Measurements from ENCODE around the gene CCDC71L.

The CCDC71L gene

GRCh38 chr7:106621393-106622132 is 39.4 kb downstream of the CCDC71L start:
- Histone ChIP-seq H3K27me3 (ENCODE audit: control insufficient read depth, insufficient read depth, low read length) (no peaks in the 10 kb centered on the region), H3K9me3 (ENCODE audit: control insufficient read depth, insufficient read depth, low read length) (no peaks in the 10 kb centered on the region), H3K36me3 (ENCODE audit: control insufficient read depth, insufficient read depth, low read length) (no peaks in the 10 kb centered on the region), H3K27ac (ENCODE audit: low read depth, low read length) (no peak overlapping the region), H3K9ac (ENCODE audit: low read depth, low read length) (no peak overlapping the region), H3K4me1 (ENCODE audit: control insufficient read depth, insufficient read depth, low read length) (0 out of 2 replicates have a peak, but pooled peaks cover under 1% of the 10 kb centered on the region), H3K4me3 (ENCODE audit: low read depth, low read length) (no peak overlapping the region)

GRCh38 chr7:106620676-106621075 is 40.3 kb downstream of the CCDC71L start:
- Histone ChIP-seq H3K4me1 (ENCODE audit: control insufficient read depth, insufficient read depth, low read length) (no peaks in the 10 kb centered on the region), H3K4me3 (ENCODE audit: low read depth, low read length) (no peak overlapping the region), H3K36me3 (ENCODE audit: control insufficient read depth, insufficient read depth, low read length) (no peaks in the 10 kb centered on the region), H3K9ac (ENCODE audit: low read depth, low read length) (no peak overlapping the region), H3K27ac (ENCODE audit: low read depth, low read length) (no peak overlapping the region), H3K9me3 (ENCODE audit: control insufficient read depth, insufficient read depth, low read length) (no peaks in the 10 kb centered on the region), H3K27me3 (ENCODE audit: control insufficient read depth, insufficient read depth, low read length) (no peaks in the 10 kb centered on the region)

- Histone ChIP-seq H3K9ac (ENCODE audit: low read depth, low read length) (no peak overlapping the region), H3K27me3 (ENCODE audit: control insufficient read depth, insufficient read depth, low read length) (no peaks in the 10 kb centered on the region), H3K36me3 (ENCODE audit: control insufficient read depth, insufficient read depth, low read length) (no peaks in the 10 kb centered on the region), H3K4me3 (ENCODE audit: low read depth, low read length) (no peak overlapping the region), H3K9me3 (ENCODE audit: control insufficient read depth, insufficient read depth, low read length) (no peaks in the 10 kb centered on the region), H3K27ac (ENCODE audit: low read depth, low read length) (no peak overlapping the region), H3K4me1 (ENCODE audit: control insufficient read depth, insufficient read depth, low read length) (no peaks in the 10 kb centered on the region)
These were observed 40.9 kb downstream of the CCDC71L start for GRCh38 chr7:106620034-106620433.

DNA sequence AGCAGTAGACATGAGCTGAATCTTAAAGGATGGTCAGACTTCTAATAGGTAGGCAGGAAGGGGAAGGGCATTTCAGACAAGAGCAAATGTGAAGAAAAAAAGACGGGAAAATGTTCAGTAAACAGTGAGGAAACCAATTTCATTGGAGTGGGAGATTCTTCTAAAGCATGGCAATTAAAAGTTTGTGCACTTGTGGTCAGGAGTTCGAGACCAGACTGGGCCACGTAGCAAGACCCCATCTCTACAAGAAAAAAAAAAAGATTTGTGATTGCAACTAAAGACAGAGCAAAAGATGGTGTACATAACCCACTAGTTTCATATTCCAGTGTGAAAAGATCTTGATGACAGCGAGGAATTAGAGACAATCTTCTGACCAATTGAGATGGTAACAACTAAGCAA is 41.7 kb downstream of the CCDC71L start:
- Histone ChIP-seq H3K27me3 (ENCODE audit: control insufficient read depth, insufficient read depth, low read length) (no peaks in the 10 kb centered on the region), H3K36me3 (ENCODE audit: control insufficient read depth, insufficient read depth, low read length) (no peaks in the 10 kb centered on the region), H3K4me3 (ENCODE audit: low read depth, low read length) (no peak overlapping the region), H3K27ac (ENCODE audit: low read depth, low read length) (no peak overlapping the region), H3K9me3 (ENCODE audit: control insufficient read depth, insufficient read depth, low read length) (no peaks in the 10 kb centered on the region), H3K9ac (ENCODE audit: low read depth, low read length) (no peak overlapping the region), H3K4me1 (ENCODE audit: control insufficient read depth, insufficient read depth, low read length) (no peaks in the 10 kb centered on the region)

GRCh38 chr7:106618480-106618879 is 42.5 kb downstream of the CCDC71L start:
- Histone ChIP-seq H3K4me3 (ENCODE audit: low read depth, low read length) (no peak overlapping the region), H3K9ac (ENCODE audit: low read depth, low read length) (no peak overlapping the region)

DNA sequence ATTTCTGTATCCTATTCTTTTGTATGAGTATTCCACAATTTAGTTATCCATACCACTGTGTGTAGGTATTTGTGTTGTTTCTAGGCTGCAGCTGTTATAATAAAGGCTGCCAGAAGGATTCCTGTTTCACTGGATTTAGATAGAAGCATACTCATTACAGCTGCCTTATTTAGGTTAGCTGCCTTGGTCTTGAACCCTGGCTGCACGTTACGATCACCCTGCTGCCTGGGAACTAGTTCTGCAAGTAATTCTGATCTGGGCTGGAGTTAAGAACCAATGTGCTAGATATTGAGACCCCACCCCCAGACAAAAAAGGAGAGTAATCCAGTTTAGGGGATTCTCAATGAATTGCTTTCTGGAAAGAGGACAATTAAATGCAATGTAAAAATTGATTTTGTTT is 43.1 kb downstream of the CCDC71L start:
- no peak overlapping the region for H3K9ac ChIP-seq (ENCODE audit: low read depth, low read length)
- no peaks in the 10 kb centered on the region for H3K36me3 ChIP-seq (ENCODE audit: control insufficient read depth, insufficient read depth, low read length)
- no peaks in the 10 kb centered on the region for H3K9me3 ChIP-seq (ENCODE audit: control insufficient read depth, insufficient read depth, low read length)
- no peak overlapping the region for H3K4me3 ChIP-seq (ENCODE audit: low read depth, low read length)
- no peak overlapping the region for H3K27ac ChIP-seq (ENCODE audit: low read depth, low read length)
- H3K27me3 ChIP-seq (ENCODE audit: control insufficient read depth, insufficient read depth, low read length) = no peaks in the 10 kb centered on the region
- H3K4me1 ChIP-seq (ENCODE audit: control insufficient read depth, insufficient read depth, low read length) = no peaks in the 10 kb centered on the region

More at GRCh38 chr7:106618480-106618879, 42.5 kb downstream of the CCDC71L start:
- Histone ChIP-seq H3K27me3 (ENCODE audit: control insufficient read depth, insufficient read depth, low read length) (no peaks in the 10 kb centered on the region), H3K9me3 (ENCODE audit: control insufficient read depth, insufficient read depth, low read length) (no peaks in the 10 kb centered on the region), H3K36me3 (ENCODE audit: control insufficient read depth, insufficient read depth, low read length) (no peaks in the 10 kb centered on the region), H3K4me1 (ENCODE audit: control insufficient read depth, insufficient read depth, low read length) (no peaks in the 10 kb centered on the region), H3K27ac (ENCODE audit: low read depth, low read length) (no peak overlapping the region)

DNA sequence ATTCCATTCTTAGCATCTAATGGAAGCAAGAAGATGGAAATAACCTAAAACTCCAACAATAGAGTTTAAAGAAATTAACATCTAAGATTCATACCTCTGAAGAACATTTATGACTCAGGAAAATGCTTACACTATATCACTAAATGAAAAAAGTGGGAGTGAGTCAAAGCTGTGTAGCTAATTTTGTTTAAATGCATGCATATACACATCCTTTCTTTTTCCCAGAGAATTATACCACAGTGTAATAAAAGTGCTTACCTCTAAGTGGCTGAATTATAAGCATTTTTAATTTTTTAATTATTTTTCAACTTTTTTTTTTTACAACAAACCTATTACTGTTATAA is 44.3 kb downstream of the CCDC71L start:
- no peak overlapping the region for H3K4me3 ChIP-seq (ENCODE audit: low read depth, low read length)
- H3K36me3 ChIP-seq (ENCODE audit: control insufficient read depth, insufficient read depth, low read length) = no peaks in the 10 kb centered on the region
- no peak overlapping the region for H3K9ac ChIP-seq (ENCODE audit: low read depth, low read length)
- H3K4me1 ChIP-seq (ENCODE audit: control insufficient read depth, insufficient read depth, low read length) = no peaks in the 10 kb centered on the region
- no peaks in the 10 kb centered on the region for H3K27me3 ChIP-seq (ENCODE audit: control insufficient read depth, insufficient read depth, low read length)
- H3K9me3 ChIP-seq (ENCODE audit: control insufficient read depth, insufficient read depth, low read length) = no peaks in the 10 kb centered on the region
- H3K27ac ChIP-seq (ENCODE audit: low read depth, low read length) = no peak overlapping the region

- no peaks in the 10 kb centered on the region for H3K27me3 ChIP-seq (ENCODE audit: control insufficient read depth, insufficient read depth, low read length)
- no peaks in the 10 kb centered on the region for H3K36me3 ChIP-seq (ENCODE audit: control insufficient read depth, insufficient read depth, low read length)
- H3K4me1 ChIP-seq (ENCODE audit: control insufficient read depth, insufficient read depth, low read length) = peaks cover 1% of the 10 kb centered on the region; the same call in 1 of the 2 replicates
- H3K9me3 ChIP-seq (ENCODE audit: control insufficient read depth, insufficient read depth, low read length) = no peaks in the 10 kb centered on the region
- no peak overlapping the region for H3K27ac ChIP-seq (ENCODE audit: low read depth, low read length)
- no peak overlapping the region for H3K4me3 ChIP-seq (ENCODE audit: low read depth, low read length)
- no peak overlapping the region for H3K9ac ChIP-seq (ENCODE audit: low read depth, low read length)
These were observed 44.9 kb downstream of the CCDC71L start for GRCh38 chr7:106615808-106616707.

- H3K9me3 ChIP-seq (ENCODE audit: control insufficient read depth, insufficient read depth, low read length) = no peaks in the 10 kb centered on the region
These were observed 46.2 kb downstream of the CCDC71L start for GRCh38 chr7:106614751-106615150.

DNA sequence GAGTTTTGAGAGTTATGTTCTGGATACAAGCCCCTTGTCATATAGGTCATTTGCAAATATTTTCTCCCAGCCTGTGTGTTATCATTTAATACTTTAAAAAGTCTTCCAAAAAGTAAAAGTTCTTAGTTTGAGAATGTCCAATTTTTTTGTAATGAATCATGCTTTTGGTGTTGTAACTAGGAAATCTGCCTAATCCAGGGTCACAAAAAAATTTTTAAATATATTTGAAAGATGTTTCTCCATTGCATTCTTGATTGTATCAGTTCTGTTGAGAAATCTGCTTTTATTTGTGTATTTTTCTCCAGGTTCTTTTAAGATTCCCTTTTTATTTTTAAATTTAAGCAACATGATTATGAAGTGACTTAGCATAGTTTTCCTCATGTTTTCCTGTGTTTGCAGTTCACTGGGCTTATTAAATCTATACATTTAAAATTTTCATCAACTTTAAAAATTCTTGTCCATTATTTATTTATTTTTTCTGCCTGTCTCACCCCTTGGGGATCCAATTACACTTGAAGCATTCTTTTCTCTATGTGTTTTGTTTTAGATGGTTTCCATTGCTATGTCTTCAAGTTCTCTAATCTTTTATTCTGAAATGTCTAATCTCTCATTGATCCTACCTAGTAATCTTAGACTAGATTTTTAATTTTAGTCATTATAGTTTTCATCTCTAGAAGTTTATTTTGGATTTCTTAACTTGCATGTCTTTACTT is 47.0 kb downstream of the CCDC71L start:
- Histone ChIP-seq H3K4me1 (ENCODE audit: control insufficient read depth, insufficient read depth, low read length) (peaks cover 5% of the 10 kb centered on the region; the same call in 1 of the 2 replicates), H3K9ac (ENCODE audit: low read depth, low read length) (no peak overlapping the region), H3K4me3 (ENCODE audit: low read depth, low read length) (no peak overlapping the region), H3K27ac (ENCODE audit: low read depth, low read length) (no peak overlapping the region), H3K36me3 (ENCODE audit: control insufficient read depth, insufficient read depth, low read length) (no peaks in the 10 kb centered on the region), H3K27me3 (ENCODE audit: control insufficient read depth, insufficient read depth, low read length) (no peaks in the 10 kb centered on the region), H3K9me3 (ENCODE audit: control insufficient read depth, insufficient read depth, low read length) (no peaks in the 10 kb centered on the region)

More at GRCh38 chr7:106614751-106615150, 46.2 kb downstream of the CCDC71L start:
- Histone ChIP-seq H3K36me3 (ENCODE audit: control insufficient read depth, insufficient read depth, low read length) (no peaks in the 10 kb centered on the region), H3K27ac (ENCODE audit: low read depth, low read length) (no peak overlapping the region), H3K4me1 (ENCODE audit: control insufficient read depth, insufficient read depth, low read length) (peaks cover 5% of the 10 kb centered on the region; the same call in 1 of the 2 replicates), H3K9ac (ENCODE audit: low read depth, low read length) (no peak overlapping the region), H3K4me3 (ENCODE audit: low read depth, low read length) (no peak overlapping the region), H3K27me3 (ENCODE audit: control insufficient read depth, insufficient read depth, low read length) (no peaks in the 10 kb centered on the region)
